Loucy (cell line): ENCODE data around the gene GOLGA6L4.
"Not testable (repeated sequence)": the region's sequence is repeated elsewhere in the genome, so short reads cannot be mapped to it uniquely, and the experiment has no call there.

ENCODE experiments used
- EZH2phosphoT487 ChIP-seq: fragments of 200-600 bp; IDR thresholded peaks from 2 replicates; pipeline ENCODE4 v1.6.1; 2018; ENCODE audit warnings: antibody characterized with exemption, mild to moderate bottlenecking, moderate library complexity, borderline replicate concordance
- TF ChIP-seq, protein P1 (sequence below): fragments of 200-600 bp; sonication (generic); conservative IDR thresholded peaks from 2 replicates; pipeline ENCODE4 v1.5.1; 2014; ENCODE audit warnings: mild to moderate bottlenecking, antibody characterized with exemption, low read length

DNA sequence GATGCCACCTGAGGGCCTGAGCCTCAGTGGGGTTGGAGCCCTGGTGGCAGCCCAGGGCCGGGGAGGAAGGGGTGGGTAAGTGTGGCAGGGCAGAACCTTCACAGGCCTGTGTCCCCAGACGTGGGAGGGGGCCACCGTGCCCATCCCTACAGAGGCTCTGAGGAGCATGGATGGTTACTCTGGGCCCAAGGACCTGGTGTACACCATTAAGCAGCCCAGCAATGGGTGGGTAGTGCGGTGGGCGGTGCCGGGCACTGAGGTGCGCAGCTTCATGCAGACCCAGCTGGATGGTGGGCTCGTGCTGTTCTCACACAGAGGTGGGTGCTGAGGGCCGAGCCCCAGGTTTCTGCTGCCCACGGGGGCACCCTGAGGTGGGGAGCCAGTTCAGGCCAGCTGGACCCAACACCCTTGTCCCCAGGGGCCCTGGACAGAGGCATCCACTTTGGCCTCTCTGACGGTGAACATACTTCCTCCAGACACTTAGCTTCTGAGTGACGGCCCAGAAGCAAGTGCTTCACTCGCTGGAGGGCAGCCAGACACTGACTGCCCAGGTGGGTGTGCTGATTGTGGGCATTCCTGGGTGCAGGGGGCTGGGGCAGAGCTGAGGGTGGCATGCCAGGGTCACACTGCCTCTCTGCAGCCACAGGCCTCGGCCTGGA is 38.9 kb upstream of the GOLGA6L4 start:
- not testable (repeated sequence) for TF ChIP-seq EZH2phosphoT487
- TF ChIP-seq, protein P1, sequence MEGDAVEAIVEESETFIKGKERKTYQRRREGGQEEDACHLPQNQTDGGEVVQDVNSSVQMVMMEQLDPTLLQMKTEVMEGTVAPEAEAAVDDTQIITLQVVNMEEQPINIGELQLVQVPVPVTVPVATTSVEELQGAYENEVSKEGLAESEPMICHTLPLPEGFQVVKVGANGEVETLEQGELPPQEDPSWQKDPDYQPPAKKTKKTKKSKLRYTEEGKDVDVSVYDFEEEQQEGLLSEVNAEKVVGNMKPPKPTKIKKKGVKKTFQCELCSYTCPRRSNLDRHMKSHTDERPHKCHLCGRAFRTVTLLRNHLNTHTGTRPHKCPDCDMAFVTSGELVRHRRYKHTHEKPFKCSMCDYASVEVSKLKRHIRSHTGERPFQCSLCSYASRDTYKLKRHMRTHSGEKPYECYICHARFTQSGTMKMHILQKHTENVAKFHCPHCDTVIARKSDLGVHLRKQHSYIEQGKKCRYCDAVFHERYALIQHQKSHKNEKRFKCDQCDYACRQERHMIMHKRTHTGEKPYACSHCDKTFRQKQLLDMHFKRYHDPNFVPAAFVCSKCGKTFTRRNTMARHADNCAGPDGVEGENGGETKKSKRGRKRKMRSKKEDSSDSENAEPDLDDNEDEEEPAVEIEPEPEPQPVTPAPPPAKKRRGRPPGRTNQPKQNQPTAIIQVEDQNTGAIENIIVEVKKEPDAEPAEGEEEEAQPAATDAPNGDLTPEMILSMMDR: not testable (repeated sequence)
